Esophagus squamous epithelium (tissue), 5 donors: ENCODE data around the gene RPL18A. TPM values are rescaled to one million over a fixed set of nuclear protein-coding genes. Genes with fewer than 3 reads are reported as not detected.

ENCODE experiments used
- DNase-seq: peaks from one replicate; lab custom pipeline; 2025; lab: John Stamatoyannopoulos, UW
- H3K27ac ChIP-seq, 4 donors: fragments of 200-600 bp; sonication (generic); one replicate each; pipeline ENCODE4 v1.5.1; 2016 to 2019; ENCODE audit warnings: mild to moderate bottlenecking in 1 of 4
- H3K27me3 ChIP-seq, 4 donors: fragments of 200-600 bp; sonication (generic); 1 replicate in 3 of 4; 2 replicates in 1 of 4; pipeline versions ENCODE4 v1.5.1 to v1.6.0; 2017 to 2021; ENCODE audit warnings: antibody characterized with exemption in 1 of 4
- H3K36me3 ChIP-seq, 3 donors: fragments of 200-600 bp; sonication (generic); one replicate each; pipeline ENCODE4 v1.5.1; 2016 to 2019
- H3K4me1 ChIP-seq, 3 donors: fragments of 200-600 bp; sonication (generic); one replicate each; pipeline ENCODE4 v1.5.1; 2017 to 2019
- H3K4me3 ChIP-seq, 4 donors: fragments of 200-600 bp; sonication (generic); 1 replicate in 3 of 4; 2 replicates in 1 of 4; pipeline ENCODE4 v1.5.1; 2016 to 2019; ENCODE audit warnings: mild to moderate bottlenecking in 2 of 4, moderate library complexity in 1 of 4
- H3K9me3 ChIP-seq, 3 donors: fragments of 200-600 bp; sonication (generic); one replicate each; pipeline ENCODE4 v1.5.1; 2016 to 2019
- CTCF ChIP-seq, 6 experiments: fragments of 450-650 bp in 4 of 6; fragments of 200-600 bp in 2 of 6; sonication (generic) in 2 of 6; IDR thresholded peaks; one replicate each; pipeline ENCODE4 v1.5.1; 2016 to 2019; ENCODE audit warnings: antibody characterized with exemption in 6 of 6, mild to moderate bottlenecking in 4 of 6, moderate library complexity in 4 of 6
- POLR2A ChIP-seq, 4 donors: fragments of 450-650 bp; IDR thresholded peaks; one replicate each; pipeline ENCODE4 v1.6.1; 2017; ENCODE audit warnings: antibody characterized with exemption in 4 of 4, mild to moderate bottlenecking in 4 of 4, moderate library complexity in 3 of 4
- WGBS, 2 donors: methylation state at CpG; one replicate each; pipeline ENCODE4 v1.1.5; 2018; 5-methylcytosine and 5-hydroxymethylcytosine counted together
- intact Hi-C: fragments of 100-400 bp; cut with DNase I; formaldehyde crosslinking; loops from one replicate; pipeline ENCODE4 v1.15.0; 2022
- total RNA-seq, 4 donors: library from RNA; depleted of rRNA; stranded (reverse); fragments of >200 nt; gene quantifications; one replicate each; pipeline ENCODE4 v1.1.0, GENCODE V29; 2016
- donor health status: DM: yes; HTN: yes; CAD: no.

RPL18A gene
- total RNA-seq, 4 donors from 2014 or later = 1,080 to 2,192 (median 1,622) TPM

DNA sequence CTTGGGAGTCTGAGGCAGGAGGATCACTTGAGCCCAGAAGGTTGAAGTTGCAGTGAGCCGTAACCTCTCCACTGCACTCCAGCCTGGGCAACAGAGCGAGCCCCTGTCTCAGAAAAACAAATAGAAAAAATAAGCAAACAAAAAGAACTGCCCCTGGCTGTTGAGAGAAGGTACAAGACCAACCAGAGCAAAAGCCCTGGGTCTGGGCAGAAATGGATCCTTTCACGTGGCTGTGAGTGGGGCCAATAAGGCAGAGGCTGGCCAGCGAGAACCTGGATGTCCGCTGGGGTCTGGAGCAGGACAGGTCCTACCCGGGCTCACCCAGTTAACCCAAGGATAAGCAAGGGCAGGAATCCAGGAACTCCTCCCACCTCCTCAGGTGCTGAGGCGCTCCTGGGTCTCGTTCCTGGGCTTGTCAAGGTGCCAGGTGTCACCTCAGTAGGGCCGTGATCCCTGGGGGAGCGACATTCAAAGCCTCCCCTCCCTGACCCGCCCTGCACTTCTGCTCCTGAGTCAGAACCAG lies 7.3 kb downstream of the RPL18A start:
- 65 to 73% methylated on average over 6 to 7 of the region's 11 CpGs for WGBS, 2 donors
- TF ChIP-seq POLR2A (IDR thresholded peaks at IDR 0.05) = no peak
- TF ChIP-seq CTCF (IDR thresholded peaks at IDR 0.05) = no peak
- Histone ChIP-seq H3K27ac (no peak overlapping the region), H3K9me3 (no peaks in the 10 kb centered on the region), H3K27me3 (peaks cover 8 to 32% (median 18%) of the 10 kb centered on the region in 4 donors), H3K36me3 (peaks cover 19 to 39% (median 28%) of the 10 kb centered on the region in 3 donors), H3K4me1 (peaks cover 16 to 49% (median 33%) of the 10 kb centered on the region in 3 donors), H3K4me3 (no peak overlapping the region)
- DNase-seq = no peak
- intact Hi-C loops = loop anchor here (5.0 kb wide), 2 partner anchors 65 to 130 kb away; partner anchors contain the start of gene CCDC124

DNA sequence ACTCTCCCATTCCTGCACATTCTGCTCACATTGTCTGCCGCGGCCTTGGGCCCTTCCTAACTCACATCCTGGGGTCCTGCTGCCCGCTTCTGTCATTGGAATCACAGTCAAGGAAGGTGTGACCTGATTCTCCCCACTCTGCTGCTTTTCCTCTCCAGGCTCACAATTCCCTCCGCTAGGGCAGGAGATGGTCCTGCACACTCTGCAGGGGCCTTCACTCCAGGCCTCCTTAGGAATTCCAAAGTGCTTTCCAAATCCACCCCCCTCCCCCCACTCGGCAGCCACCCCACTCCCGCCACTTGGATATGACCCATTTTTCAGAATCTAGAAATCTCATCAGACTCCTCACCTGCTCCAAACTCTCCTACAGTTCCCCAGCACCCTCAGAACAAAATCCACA lies 9.0 kb downstream of the RPL18A start:
- DNase-seq = no peak
- Histone ChIP-seq H3K4me1 (peaks cover 20 to 49% (median 29%) of the 10 kb centered on the region in 3 donors), H3K4me3 (no peak overlapping the region), H3K27me3 (peaks cover 22 to 48% (median 33%) of the 10 kb centered on the region in 4 donors), H3K9me3 (no peaks in the 10 kb centered on the region), H3K36me3 (peaks cover 4 to 22% (median 12%) of the 10 kb centered on the region in 3 donors), H3K27ac (no peak overlapping the region)
- WGBS, 2 donors = 52 to 59% methylated on average over 4 to 6 of the region's 6 CpGs
- TF ChIP-seq POLR2A (IDR thresholded peaks at IDR 0.05) = no peak
- no peak for TF ChIP-seq CTCF (IDR thresholded peaks at IDR 0.05)
- intact Hi-C loops = loop anchor here (5.0 kb wide), 2 partner anchors 64 to 129 kb away; partner anchors contain the start of gene CCDC124

DNA sequence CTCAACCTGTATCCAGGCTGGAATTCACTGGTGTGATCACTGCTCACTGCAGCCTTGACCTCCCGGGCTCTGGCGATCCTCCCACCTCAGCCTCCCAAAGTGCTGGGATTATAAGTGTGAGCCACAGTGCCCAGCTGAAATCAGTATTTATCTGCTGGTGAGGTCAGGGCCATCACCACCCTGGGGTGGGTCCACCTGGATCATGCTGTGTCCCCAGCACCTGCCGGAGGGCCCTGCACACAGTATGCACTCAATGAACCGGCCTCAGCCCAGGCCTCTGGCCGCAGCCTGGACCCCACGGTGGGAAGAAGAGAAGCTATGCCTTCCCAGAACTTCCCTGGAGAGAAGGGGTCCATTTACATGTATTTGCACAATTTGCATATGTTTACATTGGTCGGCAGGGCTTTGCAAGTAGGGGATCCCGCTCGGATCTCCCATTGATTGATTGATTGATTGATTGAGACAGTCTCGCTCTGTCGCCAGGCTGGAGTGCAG lies 9.5 kb downstream of the RPL18A start:
- H3K9me3 ChIP-seq = no peaks in the 10 kb centered on the region
- peaks cover 24 to 53% (median 34%) of the 10 kb centered on the region in 4 donors for H3K27me3 ChIP-seq
- H3K27ac ChIP-seq = no peak overlapping the region
- DNase-seq = no peak
- H3K36me3 ChIP-seq = peaks cover 0 to 17% (median 7%) of the 10 kb centered on the region in 3 donors
- peaks cover 22 to 49% (median 28%) of the 10 kb centered on the region in 3 donors for H3K4me1 ChIP-seq
- TF ChIP-seq POLR2A (IDR thresholded peaks at IDR 0.05) = no peak
- 46 to 66% methylated on average over 5 of the region's 11 CpGs for WGBS, 2 donors
- H3K4me3 ChIP-seq = no peak overlapping the region
- intact Hi-C loops = loop anchor here (5.0 kb wide), 2 partner anchors 63 to 128 kb away; partner anchors contain the start of gene CCDC124

GRCh38 chr19:17871032-17871877 lies 11.5 kb downstream of the RPL18A start:
- no peaks in the 10 kb centered on the region for H3K36me3 ChIP-seq
- peaks cover 19 to 35% (median 22%) of the 10 kb centered on the region in 3 donors for H3K4me1 ChIP-seq
- H3K27ac ChIP-seq = no peak overlapping the region
- H3K4me3 ChIP-seq = peak overlapping the region in 1 of 4 donors; percentile 37
- no peak for DNase-seq
- no peaks in the 10 kb centered on the region for H3K9me3 ChIP-seq
- peaks cover 24 to 73% (median 34%) of the 10 kb centered on the region in 4 donors for H3K27me3 ChIP-seq
- TF ChIP-seq CTCF (IDR thresholded peaks at IDR 0.05) (no peak), POLR2A (IDR thresholded peaks at IDR 0.05) (no peak)
- intact Hi-C loops = no loop called here
- 66 to 78% methylated on average over 6 to 8 of the region's 10 CpGs for WGBS, 2 donors

- intact Hi-C loops = no loop called here
- Histone ChIP-seq H3K4me3 (peak within 1 kb of the TSS in 3 of 4 donors; percentile 1 to 37 (median 27)), H3K9me3 (no peaks in the 10 kb centered on the region), H3K27me3 (peaks cover 24 to 73% (median 34%) of the 10 kb centered on the region in 4 donors), H3K36me3 (no peaks in the 10 kb centered on the region), H3K4me1 (peaks cover 19 to 35% (median 22%) of the 10 kb centered on the region in 3 donors), H3K27ac (no peak within 1 kb of the TSS)
- WGBS, 2 donors = 7% methylated on average over 12 of the region's 26 CpGs; no CpG with 5 or more reads in 1 of the 2 donors
- no peak for TF ChIP-seq CTCF (IDR thresholded peaks at IDR 0.05)
- TF ChIP-seq POLR2A (IDR thresholded peaks at IDR 0.05) = no peak
- DNase-seq = no peak
These were observed 12.2 kb downstream of the RPL18A start, which contains the start of gene SLC5A5 for GRCh38 chr19:17871878-17872250. TSS of gene SLC5A5 (plus strand) at chr19:17871945. CDS start at chr19:17872320, 375 bp downstream.
